Prostate gland (tissue), 2 donors: Measurements from ENCODE around the gene MAP1S. TPM values are rescaled to one million over a fixed set of nuclear protein-coding genes. Genes with fewer than 3 reads are reported as not detected.

Experiments
- DNase-seq: peaks from one replicate; pipeline ENCODE4 v3.0.0-alpha.2; 2019; ENCODE audit warnings: low spot score
- H3K27ac ChIP-seq, 2 donors: fragments of 200-600 bp; sonication (generic); 2 replicates each; pipeline ENCODE4 v1.5.1; 2017 to 2019
- H3K27me3 ChIP-seq: fragments of 200-600 bp; sonication (generic); replicated peaks from 2 replicates; pipeline ENCODE4 v1.5.1; 2019; ENCODE audit not compliant: insufficient read depth
- H3K36me3 ChIP-seq, 2 donors: fragments of 200-600 bp; sonication (generic); 1 replicate in 1 of 2; 2 replicates in 1 of 2; pipeline versions ENCODE4 v1.5.1 to v1.8.1; 2017 to 2019
- H3K4me1 ChIP-seq: fragments of 200-600 bp; sonication (generic); replicated peaks from 2 replicates; pipeline ENCODE4 v1.5.1; 2019
- H3K4me3 ChIP-seq, 2 donors: fragments of 200-600 bp; sonication (generic); 2 replicates each; pipeline ENCODE4 v1.5.1; 2017 to 2019
- H3K9me3 ChIP-seq: fragments of 200-600 bp; sonication (generic); 2 replicates; pipeline ENCODE4 v1.5.1; 2017
- POLR2A ChIP-seq: fragments of 450-650 bp; IDR thresholded peaks from one replicate; pipeline ENCODE4 v1.6.1; 2016; ENCODE audit warnings: antibody characterized with exemption, mild to moderate bottlenecking
- POLR2AphosphoS5 ChIP-seq: sonication (generic); formaldehyde crosslinking; IDR thresholded peaks from one replicate; pipeline ENCODE4 v1.6.1; 2017; ENCODE audit warnings: antibody characterized with exemption
- WGBS: methylation state at CpG from one replicate; pipeline ENCODE4 v1.1.5; 2018; 5-methylcytosine and 5-hydroxymethylcytosine counted together
- intact Hi-C: fragments of 100-400 bp; cut with DNase I; formaldehyde crosslinking; loops from one replicate; pipeline ENCODE4 v1.14.2; 2022
- total RNA-seq, 2 donors: library from RNA; depleted of rRNA; stranded (reverse); fragments of >200 nt; gene quantifications; one replicate each; pipeline ENCODE4 v1.1.0, GENCODE V29; 2016
- TF ChIP-seq, protein P1 (sequence below), 4 experiments: fragments of 200-600 bp in 2 of 4; fragments of 450-650 bp in 2 of 4; sonication (generic) in 2 of 4; IDR thresholded peaks; 1 replicate in 3 of 4; 2 replicates in 1 of 4; pipeline ENCODE4 v1.5.1; 2016 to 2019; ENCODE audit warnings: antibody characterized with exemption in 4 of 4, mild to moderate bottlenecking in 2 of 4, moderate library complexity in 2 of 4

The MAP1S gene
- total RNA-seq, 2 donors from 2014 or later: 34.9 to 61.1 TPM

DNA sequence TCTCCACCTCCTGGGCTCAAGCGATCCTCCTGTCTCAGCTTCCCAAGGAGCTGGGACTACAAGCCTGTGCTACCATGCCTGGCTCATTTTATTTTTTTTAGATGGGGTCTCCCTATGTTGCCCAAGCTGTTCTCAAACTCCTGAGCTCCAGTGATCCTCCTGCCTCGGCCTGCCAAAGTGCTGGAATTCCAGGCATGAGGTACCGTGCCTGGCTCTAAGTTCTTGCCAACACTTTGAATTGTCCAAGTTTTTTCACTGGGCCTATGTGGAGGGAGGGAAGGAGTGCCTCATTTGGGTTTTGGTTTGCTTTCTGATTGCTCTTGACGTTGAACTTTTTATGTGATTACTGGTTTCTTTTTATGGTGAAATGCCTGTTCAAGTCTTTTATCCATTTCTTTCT, 26.7 kb upstream of the MAP1S start:
- intact Hi-C loops: no loop called here
- Histone ChIP-seq H3K4me3 (no peak overlapping the region), H3K9me3 (no peaks in the 10 kb centered on the region), H3K27me3 (peaks cover 9% of the 10 kb centered on the region), H3K4me1 (no peaks in the 10 kb centered on the region), H3K36me3 (no peaks in the 10 kb centered on the region), H3K27ac (no peak overlapping the region)
- 64% methylated on average over 4 of the region's 4 CpGs for WGBS
- no peak for DNase-seq
- TF ChIP-seq POLR2AphosphoS5 (no peak), POLR2A (no peak)
- TF ChIP-seq, protein P1, sequence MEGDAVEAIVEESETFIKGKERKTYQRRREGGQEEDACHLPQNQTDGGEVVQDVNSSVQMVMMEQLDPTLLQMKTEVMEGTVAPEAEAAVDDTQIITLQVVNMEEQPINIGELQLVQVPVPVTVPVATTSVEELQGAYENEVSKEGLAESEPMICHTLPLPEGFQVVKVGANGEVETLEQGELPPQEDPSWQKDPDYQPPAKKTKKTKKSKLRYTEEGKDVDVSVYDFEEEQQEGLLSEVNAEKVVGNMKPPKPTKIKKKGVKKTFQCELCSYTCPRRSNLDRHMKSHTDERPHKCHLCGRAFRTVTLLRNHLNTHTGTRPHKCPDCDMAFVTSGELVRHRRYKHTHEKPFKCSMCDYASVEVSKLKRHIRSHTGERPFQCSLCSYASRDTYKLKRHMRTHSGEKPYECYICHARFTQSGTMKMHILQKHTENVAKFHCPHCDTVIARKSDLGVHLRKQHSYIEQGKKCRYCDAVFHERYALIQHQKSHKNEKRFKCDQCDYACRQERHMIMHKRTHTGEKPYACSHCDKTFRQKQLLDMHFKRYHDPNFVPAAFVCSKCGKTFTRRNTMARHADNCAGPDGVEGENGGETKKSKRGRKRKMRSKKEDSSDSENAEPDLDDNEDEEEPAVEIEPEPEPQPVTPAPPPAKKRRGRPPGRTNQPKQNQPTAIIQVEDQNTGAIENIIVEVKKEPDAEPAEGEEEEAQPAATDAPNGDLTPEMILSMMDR (IDR thresholded peaks at IDR 0.05): no peak

DNA sequence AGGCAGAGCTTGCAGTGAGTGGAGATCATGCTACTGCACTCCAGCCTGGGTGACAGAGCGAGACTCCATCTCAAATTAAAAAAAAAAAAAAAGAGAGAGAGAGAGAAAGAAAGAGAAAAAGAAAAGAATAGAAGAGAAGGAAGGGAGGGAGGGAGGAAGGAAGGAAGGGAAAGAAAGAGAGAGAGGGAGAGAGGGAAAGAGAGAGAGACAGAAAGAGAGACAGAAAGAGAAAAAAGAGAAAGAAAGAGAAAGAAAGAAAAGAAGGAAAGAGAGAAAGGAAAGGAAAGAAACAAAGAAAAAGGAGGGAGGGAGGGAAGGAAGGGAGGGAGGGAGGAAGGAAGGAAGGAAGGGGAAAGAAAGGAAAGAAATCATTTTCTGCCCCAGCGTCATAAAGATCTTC, 24.1 kb upstream of the MAP1S start:
- intact Hi-C loops: no loop called here
- H3K4me1 ChIP-seq: no peaks in the 10 kb centered on the region
- DNase-seq: no peak
- no peaks in the 10 kb centered on the region for H3K36me3 ChIP-seq
- H3K27me3 ChIP-seq: no peaks in the 10 kb centered on the region
- H3K27ac ChIP-seq: no peak overlapping the region
- H3K4me3 ChIP-seq: no peak overlapping the region
- WGBS: 83% methylated on average over 2 of the region's 2 CpGs
- no peaks in the 10 kb centered on the region for H3K9me3 ChIP-seq
- TF ChIP-seq POLR2A: no peak
- TF ChIP-seq, protein P1 (IDR thresholded peaks at IDR 0.05): no peak
- TF ChIP-seq POLR2AphosphoS5: no peak

DNA sequence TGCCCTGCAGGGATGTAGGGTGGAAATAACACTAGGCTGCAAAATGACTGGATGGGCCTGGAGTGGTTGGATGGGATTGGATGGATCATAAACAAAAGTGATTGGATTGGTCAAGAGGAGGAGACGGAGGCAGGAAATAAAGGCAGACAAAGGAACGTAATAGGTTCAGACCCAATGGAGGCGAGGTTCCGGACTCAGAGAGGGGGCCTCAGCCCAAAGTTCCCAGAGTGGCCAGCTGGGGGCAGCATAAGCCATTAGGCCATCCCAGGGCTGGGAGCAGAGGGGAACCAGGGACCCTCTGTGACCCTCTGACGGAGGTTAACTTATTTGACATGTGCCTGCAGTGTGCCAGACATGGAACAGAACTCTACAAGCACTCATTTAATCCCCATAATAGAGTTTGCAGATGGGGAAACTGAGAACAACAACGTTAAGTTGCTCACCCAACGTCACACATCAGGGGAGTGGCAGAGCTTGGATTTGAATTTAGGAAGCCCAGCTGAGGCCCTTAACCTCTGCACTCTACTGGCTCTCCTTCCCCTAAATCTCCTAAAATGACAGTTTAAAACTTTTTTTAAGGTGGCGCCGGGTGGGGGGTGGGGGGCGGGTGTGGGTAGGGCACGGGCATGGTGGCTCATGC, 15.3 kb upstream of the MAP1S start:
- Histone ChIP-seq H3K9me3 (no peaks in the 10 kb centered on the region), H3K27ac (no peak overlapping the region), H3K4me3 (no peak overlapping the region), H3K36me3 (no peaks in the 10 kb centered on the region), H3K27me3 (no peaks in the 10 kb centered on the region), H3K4me1 (no peaks in the 10 kb centered on the region)
- 48% methylated on average over 11 of the region's 11 CpGs for WGBS
- intact Hi-C loops: loop anchor here (10.0 kb wide), 1 partner anchor 151 kb away; the partner anchor contains the start of gene RPL18A
- no peak for DNase-seq
- TF ChIP-seq POLR2A: no peak
- TF ChIP-seq, protein P1 (IDR thresholded peaks at IDR 0.05): peak in 3 of 4 experiments; percentile 49 to 75 (median 59)

DNA sequence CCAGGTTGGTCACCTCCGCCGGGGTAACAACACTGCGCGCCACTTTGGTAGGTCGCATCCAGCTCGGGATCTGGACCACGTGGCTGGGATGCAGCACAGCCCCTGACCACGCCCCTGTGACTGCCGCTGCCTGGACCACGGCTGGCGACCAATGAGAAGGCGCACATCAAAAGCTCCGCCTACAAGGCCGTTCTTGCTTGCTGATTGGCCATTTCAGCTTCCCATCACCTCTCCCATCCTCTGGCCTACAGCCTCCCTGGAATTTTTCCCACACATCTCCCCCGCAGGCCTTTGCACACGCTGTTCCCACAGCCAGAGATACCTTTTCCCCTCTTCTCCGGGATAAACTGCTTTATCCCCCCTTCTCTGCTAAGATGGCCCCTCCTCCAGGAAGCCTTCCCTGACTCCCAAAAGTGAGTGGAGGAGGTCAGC, 12.5 kb upstream of the MAP1S start:
- no peak for DNase-seq
- H3K27me3 ChIP-seq: no peaks in the 10 kb centered on the region
- 18% methylated on average over 17 of the region's 17 CpGs for WGBS

More for the DNA sequence above, 12.5 kb upstream of the MAP1S start:
- TF ChIP-seq, protein P1 (IDR thresholded peaks at IDR 0.05): no peak
- TF ChIP-seq POLR2A: no peak
- TF ChIP-seq POLR2AphosphoS5: no peak
- intact Hi-C loops: loop anchor here (10.0 kb wide), 1 partner anchor 148 kb away; the partner anchor contains the start of gene RPL18A
- H3K27ac ChIP-seq: no peak overlapping the region
- no peak overlapping the region for H3K4me3 ChIP-seq
- no peaks in the 10 kb centered on the region for H3K36me3 ChIP-seq
- no peaks in the 10 kb centered on the region for H3K9me3 ChIP-seq
- H3K4me1 ChIP-seq: no peaks in the 10 kb centered on the region
